ENCODE results near the gene GABRB3. TPM values are rescaled to one million over a fixed set of nuclear protein-coding genes. Genes with fewer than 3 reads are reported as not detected.

GABRB3 gene
- total and polyA plus RNA-seq, 2 of the 8 experiments (the other 6 are each of a cell fraction or from before 2014, with no cell fraction given), result 98.8 to 163 TPM

DNA sequence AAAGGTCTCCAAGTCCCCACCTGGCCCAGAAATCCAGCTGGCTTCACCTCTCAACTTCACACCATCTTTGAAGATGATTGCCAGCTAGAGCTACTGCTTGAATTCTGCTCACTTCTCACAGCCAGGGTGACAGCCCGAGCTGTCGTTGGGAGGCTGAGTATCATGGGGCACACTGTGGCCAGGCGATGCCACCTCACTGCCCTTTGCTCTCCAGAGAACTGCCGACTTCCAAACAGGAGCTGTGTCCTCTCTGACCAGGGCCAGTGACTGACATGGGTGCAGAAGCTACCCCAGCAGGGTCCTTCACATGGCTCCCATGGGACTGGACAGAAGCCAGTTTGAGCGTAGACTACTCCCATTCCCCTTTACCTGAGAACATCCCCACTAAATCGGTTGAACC is 254.0 kb downstream of the GABRB3 start:
- Histone ChIP-seq H3K14ac (ENCODE audit: insufficient read length) (no peak overlapping the region), H3K18ac (ENCODE audit: extremely low read depth, low read length) (no peak overlapping the region), H3K9ac (replicated peaks in 1 of 4; ENCODE audit: extremely low read depth in 1 of 4, low read depth in 3 of 4, low read length in 3 of 4) (no peak overlapping the region), H3K4me2 (ENCODE audit: insufficient read depth in 1 of 2, low read depth in 2 of 2, low read length in 2 of 2) (no peak overlapping the region), H3K56ac (replicated peaks; ENCODE audit: insufficient read length, low read depth, low read length) (no peak overlapping the region), H2BK120ac (replicated peaks; ENCODE audit: low read depth, low read length) (no peak overlapping the region), H4K91ac (replicated peaks; ENCODE audit: insufficient read length, low read length) (no peak overlapping the region), H3K79me2 (ENCODE audit: control insufficient read depth in 1 of 2, insufficient read depth in 2 of 2, low read length in 2 of 2) (no peaks in the 10 kb centered on the region), H4K5ac (ENCODE audit: insufficient read length, low read depth, low read length) (no peak overlapping the region), H4K20me1 (replicated peaks in 1 of 2; ENCODE audit: control insufficient read depth in 1 of 2, insufficient read depth in 2 of 2, low read length in 2 of 2) (no peaks in the 10 kb centered on the region), H2BK5ac (ENCODE audit: low read depth, low read length) (no peak overlapping the region), H2BK12ac (ENCODE audit: low read depth, low read length) (no peak overlapping the region), H4K8ac (ENCODE audit: extremely low read depth, insufficient read depth, low read length) (no peak overlapping the region), H3K23me2 (ENCODE audit: low read depth, low read length) (no peaks in the 10 kb centered on the region), H3K4me3 (ENCODE audit: extremely low read depth in 1 of 4, insufficient read depth in 2 of 4, low read depth in 3 of 4, low read length in 4 of 4) (no peak overlapping the region), H3K23ac (ENCODE audit: insufficient read length) (no peak overlapping the region), H3K27ac (ENCODE audit: low read depth, low read length) (no peak overlapping the region), H3K36me3 (ENCODE audit: control insufficient read depth in 2 of 4, insufficient read depth in 4 of 4, low read length in 3 of 4) (no peaks in the 10 kb centered on the region), H3K4me1 (replicated peaks in 1 of 4; ENCODE audit: control insufficient read depth in 3 of 4, insufficient read depth in 4 of 4, low read length in 3 of 4) (peaks cover 0 to 3% (median 0%) of the 10 kb centered on the region in 4 experiments; a peak in 2 of 7 replicates), H3K4ac (replicated peaks; ENCODE audit: insufficient read length, low read depth, low read length) (no peak overlapping the region), H2BK20ac (ENCODE audit: low read length) (no peak overlapping the region), H3K27me3 (replicated peaks in 1 of 4; ENCODE audit: control insufficient read depth in 3 of 4, extremely low read depth in 1 of 4, insufficient read depth in 3 of 4, low read length in 3 of 4) (no peaks in the 10 kb centered on the region), H2AK5ac (ENCODE audit: low read depth, low read length) (no peak overlapping the region), H2AFZ (ENCODE audit: low read length) (no peak overlapping the region), H2BK15ac (ENCODE audit: low read length) (no peak overlapping the region), H3K9me3 (ENCODE audit: insufficient read depth in 2 of 2, low read depth in 1 of 2, low read length in 1 of 2) (no peaks in the 10 kb centered on the region), H3K79me1 (ENCODE audit: low read depth, low read length) (no peaks in the 10 kb centered on the region)
- FAIRE-seq, result no peak
- WGBS, 2 experiments (ENCODE audit: extremely low coverage in 1 of 2, insufficient coverage in 1 of 2, insufficient read length in 1 of 2, insufficient replicate concordance in 2 of 2, low coverage in 1 of 2, low lambda C conversion rate in 2 of 2, missing lambda C conversion rate in 1 of 2), result 96% methylated on average over 6 of the region's 6 CpGs; no CpG with 5 or more reads in 1 of the 2 experiments
- ChIA-PET CTCF (ENCODE audit: partially characterized antibody) (interaction anchor here (0.6 to 1.1 kb wide), 3 partner anchors 8 to 273 kb away, joined by 3 to 4 read pairs (median 3); no protein-coding TSS in a partner anchor), POLR2A (ENCODE audit: partially characterized antibody) (interaction anchor here (0.7 kb wide), 1 partner anchor 126 kb away, joined by 3 read pairs; no protein-coding TSS in a partner anchor)
- DNase-seq (ENCODE audit: low read depth in 1 of 2, low spot score in 2 of 2), result no peak
- TF ChIP-seq RBBP5 (IDR thresholded peaks at IDR 0.05; ENCODE audit: borderline replicate concordance, low read depth, low read length) (no peak), BCL11A (IDR thresholded peaks at IDR 0.05; ENCODE audit: low read depth in 2 of 2, low read length in 2 of 2) (no peak), SIN3A (conservative IDR thresholded peaks at IDR 0.05 in 1 of 2, IDR thresholded peaks at IDR 0.05 in 1 of 2; ENCODE audit: low read depth in 1 of 2, low read length in 2 of 2) (no peak), TAF7 (optimal IDR thresholded peaks at IDR 0.05; ENCODE audit: borderline replicate concordance, low read depth, low read length) (no peak), NANOG (IDR thresholded peaks at IDR 0.05; ENCODE audit: insufficient read depth, low read depth, low read length, poor library complexity, severe bottlenecking) (no peak)

All from H1 (cell line).